Right ventricle myocardium inferior (tissue), 1 donor: Measurements from ENCODE around the gene MID1IP1. TPM values are rescaled to one million over a fixed set of nuclear protein-coding genes. Genes with fewer than 3 reads are reported as not detected.
A peak's percentile ranks its signal among the peaks of the same experiment; 100 is the strongest.

Source experiments
- ATAC-seq: fragments of 200-7000 bp; cut with Tn5 transposase; one replicate; pipeline ENCODE4 v1.9.1; 2020; ENCODE audit warnings: mild to moderate bottlenecking, moderate library complexity
- DNase-seq: peaks from one replicate; pipeline ENCODE4 v3.0.0; 2021; ENCODE audit errors: missing footprints
- intact Hi-C: fragments of 100-400 bp; cut with DNase I; formaldehyde crosslinking; loops from one replicate; pipeline ENCODE4 v1.11.0; 2022
- total RNA-seq: library from RNA; stranded (reverse); fragmentation: NEBNext Ultra II Directional; extraction: Animal tissue kit (Norgen Biotek cat#: 25700); gene quantifications from one replicate; pipeline ENCODE4 v1.2.1, GENCODE V29; 2021
- donor health status: DM: no; HTN: yes; CAD: no; lungs with severe emphysema.

Gene MID1IP1
- total RNA-seq, 1 donor from 2014 or later, result 54.2 TPM

DNA sequence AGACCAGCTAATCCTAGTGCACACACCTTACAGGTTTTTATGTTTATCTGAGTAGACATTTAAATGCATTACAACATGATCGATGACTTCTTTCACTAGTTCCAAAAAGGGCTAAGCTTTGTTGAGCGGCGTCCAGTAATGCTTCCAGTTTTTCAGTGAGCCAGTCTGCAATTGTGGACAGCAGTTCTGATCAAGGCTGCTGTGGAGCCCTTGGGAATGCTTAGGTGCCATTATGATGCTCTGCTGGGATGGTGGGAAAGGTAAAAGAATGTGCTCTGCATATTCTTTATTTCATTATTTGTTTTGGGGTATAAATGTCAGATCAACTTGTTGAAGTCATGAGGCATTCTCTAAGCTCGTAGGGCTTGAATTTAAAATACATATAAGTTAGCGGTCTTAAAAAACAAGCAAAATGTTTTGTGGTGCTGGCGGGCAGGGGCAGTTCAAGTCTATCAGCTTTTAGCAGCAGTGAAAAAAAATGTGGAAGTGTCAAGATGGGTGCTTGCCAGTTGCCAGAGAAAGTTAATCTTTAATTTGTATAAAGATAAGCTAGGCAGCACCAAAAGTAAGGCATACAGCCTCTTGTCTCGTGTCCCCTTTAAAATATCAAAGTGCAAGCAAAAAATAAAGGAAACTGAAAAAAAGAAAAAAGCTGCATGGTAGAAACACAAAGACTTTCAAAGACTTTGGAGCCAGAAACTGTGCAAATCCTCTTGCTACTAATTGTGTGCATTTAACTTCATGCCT is 5.8 kb downstream of the MID1IP1 start:
- ATAC-seq, result no peak
- DNase-seq, result no peak
- intact Hi-C loops, result no loop called here

DNA sequence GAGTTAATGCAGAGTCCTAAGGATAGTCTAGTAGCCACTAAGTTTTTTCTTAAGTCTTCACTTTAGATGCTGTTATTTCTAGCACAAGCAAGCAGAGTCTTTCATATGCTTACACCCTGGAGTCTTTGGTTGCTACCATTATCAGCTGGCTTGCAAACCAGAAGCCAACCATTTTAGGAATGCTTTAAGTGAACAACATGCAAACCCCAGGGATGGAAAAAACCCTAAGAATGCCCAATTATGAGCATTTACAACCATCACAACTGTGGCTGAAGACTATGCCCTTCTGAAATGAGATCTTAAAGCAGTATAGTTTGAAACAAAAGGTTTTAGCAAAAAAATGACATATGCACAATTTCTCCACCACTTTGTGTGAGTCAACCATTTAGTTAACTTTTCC is 6.6 kb downstream of the MID1IP1 start:
- DNase-seq, result no peak
- intact Hi-C loops, result no loop called here
- no peak for ATAC-seq

DNA sequence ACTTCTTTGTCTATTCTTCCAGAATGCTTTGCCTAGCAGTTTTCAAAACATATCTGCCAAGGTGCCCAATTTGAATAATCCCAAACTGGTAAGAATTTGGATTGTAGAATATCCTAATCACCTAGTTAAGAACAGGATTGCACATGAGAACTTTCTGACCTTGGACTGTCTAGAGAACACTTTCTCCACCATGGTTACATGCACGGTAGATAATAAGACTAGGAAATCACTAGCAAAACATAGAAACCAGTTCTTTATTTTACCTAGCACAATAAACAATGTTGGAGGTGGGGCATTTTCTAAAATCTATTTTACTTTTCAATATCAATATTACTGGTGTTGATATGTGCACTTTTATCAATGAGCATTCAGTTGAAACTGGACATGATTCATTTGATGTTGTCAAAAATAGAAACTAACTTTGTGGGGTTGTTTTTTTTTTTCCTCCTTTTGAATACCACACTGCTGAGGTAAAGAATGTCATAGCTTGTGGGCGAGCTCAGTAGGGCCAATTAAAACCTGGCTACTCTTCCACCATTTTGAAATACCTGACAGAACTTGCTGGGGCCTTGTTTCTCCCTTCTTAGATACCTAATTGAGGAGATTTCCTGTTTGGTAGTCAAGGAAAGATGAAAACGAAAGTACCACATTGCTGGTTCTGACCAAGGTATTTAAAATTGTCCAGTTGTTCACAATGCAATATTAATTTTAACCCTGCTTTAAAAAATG is 10.4 kb downstream of the MID1IP1 start:
- intact Hi-C loops, result no loop called here
- ATAC-seq (no peak), DNase-seq (no peak)

DNA sequence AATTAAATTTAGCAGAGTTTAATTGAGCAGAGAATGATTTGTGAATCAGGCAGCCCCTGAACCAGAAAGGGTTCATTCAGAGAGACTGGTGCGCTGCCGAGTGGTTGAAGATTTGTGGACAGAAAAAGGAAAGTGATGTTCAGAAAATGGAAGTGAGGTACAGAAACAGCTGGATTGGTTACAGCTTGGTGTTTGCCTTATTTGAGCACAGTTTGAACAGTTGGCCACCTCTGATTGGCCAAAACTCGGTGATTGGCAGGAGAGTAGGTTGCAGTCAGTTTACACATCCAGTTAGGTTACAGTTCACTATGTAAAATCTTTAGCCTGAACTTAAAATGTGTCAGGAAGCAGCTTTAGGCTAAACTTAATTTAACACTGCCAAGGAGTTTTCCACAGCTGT is 14.9 kb downstream of the MID1IP1 start:
- ATAC-seq (no peak), DNase-seq (no peak)
- intact Hi-C loops, result no loop called here

DNA sequence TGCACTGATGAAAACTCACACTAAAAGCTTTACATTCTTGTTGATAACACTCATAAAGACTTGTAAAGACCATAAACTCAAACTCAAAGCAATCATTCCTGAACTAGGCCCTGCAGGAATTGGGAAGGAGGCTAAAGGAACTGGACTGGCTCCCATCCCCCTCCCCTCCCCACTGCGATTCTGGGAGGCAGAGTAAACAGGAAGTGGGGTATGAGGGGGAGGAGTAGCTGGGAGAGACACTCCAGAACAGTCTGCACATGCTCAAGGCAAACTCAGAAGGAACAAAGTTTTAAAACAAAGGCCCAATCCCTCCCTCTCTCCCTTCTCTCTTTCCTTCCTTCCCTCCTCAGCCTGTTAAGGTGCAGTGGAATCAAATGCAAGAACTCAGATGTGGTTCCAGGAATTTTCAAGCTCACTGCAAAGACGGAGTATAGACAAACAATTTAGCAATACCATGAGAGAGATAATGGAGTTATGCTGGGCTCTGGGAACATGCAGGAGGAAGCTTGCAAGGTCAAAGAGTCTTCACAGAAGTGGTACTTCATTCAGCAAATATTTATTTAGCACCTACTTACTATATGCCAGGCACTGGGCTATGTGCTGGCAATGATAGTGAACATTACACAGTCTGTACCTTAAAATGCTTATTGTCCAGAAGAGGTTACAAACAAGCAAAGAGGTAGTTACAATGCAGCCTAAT is 15.9 kb downstream of the MID1IP1 start:
- intact Hi-C loops, result no loop called here
- ATAC-seq (peak; percentile 80), DNase-seq (peak; percentile 53)

DNA sequence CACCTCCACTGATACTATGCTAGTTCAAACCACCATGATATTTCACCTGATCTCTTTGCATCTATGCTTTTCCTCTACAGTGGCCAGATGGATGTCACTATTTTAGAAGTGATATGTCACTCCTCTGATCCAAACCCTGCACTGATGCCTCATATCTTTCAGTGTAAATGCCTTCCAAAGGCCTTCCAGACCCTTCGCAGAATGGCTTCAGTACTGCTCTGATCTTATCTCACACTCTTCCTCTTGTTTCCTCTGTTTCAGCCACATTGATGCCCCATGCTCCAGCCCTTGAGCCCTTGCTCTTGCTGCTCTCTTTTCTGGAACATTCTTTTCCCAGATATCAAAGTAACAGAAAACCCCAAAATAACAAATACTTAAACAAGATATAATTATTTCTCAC is 17.9 kb downstream of the MID1IP1 start:
- ATAC-seq (no peak), DNase-seq (no peak)
- intact Hi-C loops, result no loop called here

DNA sequence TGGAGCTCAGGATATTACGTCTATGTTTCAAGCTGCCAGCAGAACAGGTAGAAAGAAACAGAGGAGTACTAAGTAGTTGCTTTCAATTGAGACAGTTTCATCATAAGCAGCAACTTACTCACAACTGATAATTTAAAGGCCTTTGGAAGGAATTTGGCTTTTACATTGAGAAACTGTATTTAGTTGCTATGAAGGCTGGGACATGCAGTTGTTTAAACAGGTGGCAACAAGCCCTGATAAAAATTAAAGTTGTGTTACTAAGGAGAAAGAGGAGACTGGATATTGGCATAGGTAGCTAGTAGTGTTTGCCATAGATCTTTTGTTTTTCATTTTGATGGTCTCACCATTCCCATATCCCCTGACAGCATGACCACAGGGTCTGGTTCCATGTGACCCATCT is 18.4 kb downstream of the MID1IP1 start:
- ATAC-seq (no peak), DNase-seq (no peak)
- intact Hi-C loops, result no loop called here

DNA sequence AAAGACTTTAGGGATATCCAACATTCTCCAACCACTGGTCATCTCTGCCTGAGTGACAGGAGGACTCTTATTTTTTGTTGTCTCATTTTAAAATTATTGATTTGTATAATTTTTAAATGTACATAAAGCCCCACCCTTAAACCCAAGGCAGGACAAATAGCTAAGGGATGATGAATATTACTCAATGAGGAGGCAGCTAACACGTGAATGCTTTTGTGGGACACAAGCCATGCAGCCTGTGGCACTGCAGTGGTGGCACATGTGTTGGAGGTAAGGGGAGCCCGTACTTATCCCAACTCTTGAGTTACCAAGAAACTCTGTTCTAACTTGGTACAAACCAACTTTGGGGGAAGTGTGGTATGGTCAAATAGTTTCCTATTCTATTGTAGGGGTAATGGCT is 19.5 kb downstream of the MID1IP1 start:
- intact Hi-C loops, result no loop called here
- no peak for ATAC-seq
- no peak for DNase-seq

DNA sequence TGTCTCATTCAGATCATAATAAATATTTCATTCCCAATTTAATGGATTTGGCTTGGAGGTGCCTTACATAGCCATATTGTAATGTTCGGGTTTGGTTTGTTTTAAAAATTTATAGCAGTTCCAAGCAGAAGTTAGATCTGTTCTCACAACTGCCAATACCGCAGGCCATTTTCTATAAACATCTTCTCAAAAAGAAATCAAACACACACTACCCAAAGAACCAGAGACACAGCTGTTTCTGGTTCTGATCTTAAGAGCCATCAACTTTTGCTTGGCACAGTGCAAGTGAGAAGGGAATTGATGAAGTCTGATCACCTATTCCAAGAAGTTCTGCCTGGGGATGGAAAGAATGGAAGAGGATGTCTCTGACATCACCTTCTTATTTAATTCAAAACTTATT is 22.9 kb downstream of the MID1IP1 start:
- ATAC-seq (no peak), DNase-seq (no peak)
- intact Hi-C loops, result no loop called here

DNA sequence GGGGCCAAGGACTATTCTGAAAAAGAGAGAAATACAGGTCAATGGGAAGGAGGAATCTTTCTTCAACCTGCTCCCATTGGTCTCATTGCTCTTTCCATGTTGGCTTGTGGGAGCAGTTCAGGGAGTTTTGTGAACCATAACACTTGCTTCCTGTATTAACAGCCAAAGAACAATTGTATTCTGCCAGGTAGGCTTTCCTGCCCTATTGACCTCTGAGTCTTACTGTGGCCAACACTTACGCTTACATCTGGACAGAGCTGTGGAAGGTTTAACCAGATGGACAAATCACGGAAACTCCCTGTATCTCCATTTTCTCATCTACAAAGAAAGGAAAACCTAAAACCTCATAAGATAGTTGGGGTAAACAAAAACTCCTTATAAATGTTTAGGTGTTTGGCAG is 30.7 kb downstream of the MID1IP1 start:
- intact Hi-C loops, result no loop called here
- no peak for ATAC-seq
- DNase-seq, result no peak

DNA sequence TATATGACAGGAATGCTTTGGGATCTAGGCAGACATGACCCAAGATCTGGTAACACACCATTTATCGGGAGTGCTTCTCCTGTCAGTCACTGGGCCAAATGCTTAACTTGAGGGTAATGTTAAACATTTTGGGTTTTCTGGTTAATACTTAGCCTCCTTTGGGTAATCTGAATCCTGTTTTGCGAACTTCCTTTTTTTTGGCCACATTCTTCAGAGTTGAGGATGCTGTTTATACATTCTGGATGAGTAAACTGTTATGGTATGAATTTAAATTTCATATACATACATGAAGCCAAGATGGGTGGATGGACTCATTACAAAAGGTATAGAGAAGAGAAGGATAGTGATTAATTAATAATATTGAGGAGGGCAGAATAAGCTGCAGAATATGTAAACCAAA is 36.1 kb downstream of the MID1IP1 start:
- intact Hi-C loops, result no loop called here
- ATAC-seq, result no peak
- DNase-seq, result no peak

DNA sequence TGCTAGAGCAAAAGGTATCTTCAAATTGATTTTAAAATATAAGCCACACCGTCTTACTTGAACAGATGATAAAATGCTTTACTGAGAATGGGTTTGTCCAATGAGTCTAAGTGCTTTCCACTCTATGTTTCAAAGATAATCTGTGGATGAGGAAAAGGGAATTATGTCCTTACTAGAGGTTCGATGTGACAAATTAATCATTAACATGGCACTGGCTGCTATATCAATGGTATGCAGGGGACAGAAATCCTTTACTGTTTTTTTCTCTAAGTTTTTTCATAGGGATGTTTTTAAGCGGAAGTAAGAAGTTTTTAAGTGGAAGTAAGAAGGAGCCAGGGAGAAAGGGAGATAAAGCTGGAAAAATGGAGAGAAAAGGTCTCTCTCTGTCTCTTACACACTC is 38.0 kb downstream of the MID1IP1 start:
- DNase-seq (no peak), ATAC-seq (no peak)
- intact Hi-C loops, result no loop called here

DNA sequence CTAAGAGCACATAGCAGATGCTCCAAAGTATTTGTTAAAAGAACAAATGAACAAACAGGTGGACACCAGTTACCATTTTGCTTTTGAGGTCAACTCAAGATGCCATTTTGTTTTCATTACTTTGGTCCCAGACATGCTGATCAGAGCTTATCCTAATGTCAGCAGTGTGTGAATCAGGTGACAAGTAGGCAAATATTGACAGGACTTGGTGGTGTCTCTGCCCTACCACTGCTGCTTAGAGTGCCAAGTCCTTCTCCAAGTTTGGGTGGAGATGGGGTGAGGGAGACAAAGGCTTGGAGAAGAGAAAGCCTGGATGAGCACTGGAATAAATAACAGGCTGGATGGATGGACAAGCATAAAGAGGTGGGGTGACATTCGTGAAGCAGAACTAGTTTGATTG is 38.7 kb downstream of the MID1IP1 start:
- no peak for ATAC-seq
- no peak for DNase-seq

DNA sequence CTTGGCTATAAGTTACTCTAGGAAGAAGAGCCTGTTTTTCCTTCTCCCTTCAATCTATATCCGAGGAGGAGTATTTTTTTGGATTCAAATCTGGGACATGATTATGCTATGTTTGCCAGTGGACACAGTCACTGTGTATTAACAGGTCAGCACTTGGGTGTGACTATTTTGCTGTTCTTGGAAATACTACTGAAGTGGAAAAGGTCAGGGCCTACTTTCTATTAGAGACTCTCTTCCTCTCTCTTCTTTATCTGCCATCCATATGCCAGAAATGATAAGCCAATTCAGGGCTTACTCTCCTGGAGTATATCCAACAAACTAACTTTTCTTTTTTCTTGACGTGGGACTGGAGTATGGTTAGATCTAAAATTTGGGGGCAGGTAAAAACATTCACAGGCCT is 40.5 kb downstream of the MID1IP1 start:
- intact Hi-C loops, result no loop called here
- DNase-seq (no peak), ATAC-seq (no peak)

More for the DNA sequence above, 38.7 kb downstream of the MID1IP1 start:
- intact Hi-C loops, result no loop called here

DNA sequence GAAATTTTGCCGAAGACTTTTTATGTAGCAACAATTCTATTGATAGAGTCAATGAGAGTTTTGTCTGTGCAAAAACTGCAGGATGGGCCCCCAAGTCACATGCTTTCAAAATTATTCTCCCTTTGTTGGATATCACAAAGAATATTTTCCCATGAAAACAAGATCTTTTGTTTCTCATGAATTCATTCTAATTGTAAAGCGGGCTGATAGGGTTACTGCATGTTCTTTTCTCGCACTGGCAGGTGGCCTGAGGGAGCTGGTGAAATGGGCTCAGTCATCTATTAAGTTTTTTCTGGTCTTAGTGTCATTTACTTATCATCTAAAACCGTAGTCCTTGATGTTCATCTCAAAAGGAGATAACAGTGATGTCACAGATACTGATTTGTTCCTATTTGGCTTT is 44.2 kb downstream of the MID1IP1 start:
- DNase-seq (no peak), ATAC-seq (no peak)
- intact Hi-C loops, result no loop called here

DNA sequence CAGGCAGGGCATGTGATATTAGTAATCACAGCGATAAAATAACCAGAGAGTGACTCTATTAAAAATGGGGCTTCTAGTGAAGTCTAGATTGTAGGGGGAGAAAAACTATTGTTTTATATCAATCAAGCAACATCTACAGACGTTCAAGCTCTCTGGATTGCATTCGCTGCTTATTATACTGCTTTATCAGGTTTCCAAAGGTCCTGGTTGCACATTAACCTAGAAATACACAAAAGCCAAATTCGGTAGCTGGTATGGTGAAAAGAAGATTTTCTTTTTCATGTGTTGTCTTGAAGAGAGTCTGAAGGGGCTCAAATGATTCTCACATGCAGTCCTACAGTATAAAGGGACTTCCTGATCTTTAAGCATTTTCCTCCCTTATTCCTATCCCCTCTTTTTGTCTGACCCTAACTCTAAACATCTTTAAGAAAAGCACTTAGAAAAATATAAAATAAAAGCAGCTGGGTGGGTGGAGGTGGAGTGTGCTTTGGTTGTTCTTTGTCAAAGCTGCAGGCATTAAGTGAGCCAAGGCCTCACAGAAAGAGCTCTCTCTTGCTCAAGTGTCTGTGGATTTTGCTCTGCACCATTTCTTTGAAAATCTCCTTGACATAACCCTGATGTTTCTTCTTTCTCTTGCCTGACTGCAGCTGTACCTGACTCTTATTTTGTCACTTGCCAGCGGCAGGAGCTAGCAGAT is 46.1 kb downstream of the MID1IP1 start:
- intact Hi-C loops, result no loop called here
- DNase-seq, result no peak
- ATAC-seq, result no peak

DNA sequence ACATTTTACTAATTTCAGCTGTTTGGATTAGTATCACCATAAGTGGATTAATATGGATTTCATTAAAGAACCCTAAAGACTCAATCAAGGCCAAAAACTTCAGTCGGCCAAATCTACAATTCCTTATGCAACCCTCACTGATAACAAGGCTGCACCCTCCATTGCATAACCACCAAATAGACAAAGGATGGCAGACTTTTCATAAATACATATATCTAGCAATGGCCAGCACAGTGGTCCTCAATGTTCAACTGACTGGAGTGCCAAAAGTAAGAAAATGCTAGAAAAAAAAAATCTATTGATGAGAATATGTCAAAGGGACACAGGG is 46.6 kb downstream of the MID1IP1 start:
- DNase-seq (no peak), ATAC-seq (no peak)
- intact Hi-C loops, result no loop called here

DNA sequence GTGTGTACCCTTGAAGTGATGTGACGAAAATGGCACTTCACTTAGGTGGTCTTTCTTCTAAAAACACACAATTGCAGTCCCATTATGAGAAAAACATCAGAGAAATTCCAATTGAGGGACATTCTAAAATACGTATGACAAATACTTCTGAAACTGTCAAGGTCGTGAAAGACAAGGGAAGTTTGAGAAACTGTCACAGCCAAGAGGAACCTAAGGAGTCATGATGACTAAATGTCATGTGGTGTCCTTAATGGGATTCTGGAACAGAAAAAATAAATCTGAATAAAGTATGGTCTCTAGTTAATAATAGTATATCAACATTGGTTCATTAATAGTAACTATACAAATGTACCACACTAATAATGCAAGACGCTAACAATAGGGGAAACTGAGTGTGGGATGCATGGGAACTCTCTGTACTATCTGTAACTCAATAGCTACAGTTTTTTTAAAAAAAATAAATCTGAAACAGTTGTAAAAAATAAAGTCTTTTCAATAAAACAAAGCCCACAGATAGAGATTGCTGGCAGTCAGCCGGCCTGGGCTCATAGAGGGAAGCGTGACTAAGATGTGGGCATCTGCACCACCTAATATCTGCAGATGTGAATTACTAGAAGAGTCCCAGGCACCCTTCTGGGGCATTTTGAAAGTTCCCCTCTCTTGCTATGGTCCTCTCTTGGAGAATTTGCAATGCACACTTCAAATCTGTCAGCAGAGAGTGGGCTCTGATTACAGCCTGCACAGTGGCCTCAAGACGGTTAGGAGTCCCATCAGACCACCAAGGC is 47.6 kb downstream of the MID1IP1 start:
- DNase-seq (no peak), ATAC-seq (no peak)
- intact Hi-C loops, result no loop called here
